Fibroblast of skin of right quadriceps (primary cell): ENCODE data around the gene ANLN.
"Not testable (repeated sequence)": the region's sequence is repeated elsewhere in the genome, so short reads cannot be mapped to it uniquely, and the experiment has no call there.

Experiments
- DNase-seq: peaks from one replicate; pipeline ENCODE4 v3.0.0-alpha.2; 2013

ANLN gene

DNA sequence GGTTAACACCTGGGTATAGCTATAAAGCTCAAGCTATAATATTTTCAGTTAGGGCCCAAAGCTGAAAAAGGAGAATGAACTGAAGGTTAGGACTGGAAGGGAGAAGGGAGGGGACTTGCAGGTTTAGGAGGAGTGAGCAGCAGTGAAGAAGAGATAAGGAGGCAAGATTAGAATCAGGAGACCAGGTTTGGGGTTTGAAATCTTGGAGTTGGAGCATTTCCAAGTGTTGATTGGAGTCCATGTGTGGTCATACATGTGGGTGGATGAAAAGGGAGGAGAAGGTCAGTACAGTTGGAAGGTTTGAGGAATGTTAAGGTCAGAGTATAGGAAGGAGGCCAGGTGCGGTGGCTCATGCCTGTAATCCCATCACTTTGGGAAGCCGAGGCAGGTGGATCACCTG is 8.6 kb upstream of the ANLN start:
- DNase-seq = no peak

DNA sequence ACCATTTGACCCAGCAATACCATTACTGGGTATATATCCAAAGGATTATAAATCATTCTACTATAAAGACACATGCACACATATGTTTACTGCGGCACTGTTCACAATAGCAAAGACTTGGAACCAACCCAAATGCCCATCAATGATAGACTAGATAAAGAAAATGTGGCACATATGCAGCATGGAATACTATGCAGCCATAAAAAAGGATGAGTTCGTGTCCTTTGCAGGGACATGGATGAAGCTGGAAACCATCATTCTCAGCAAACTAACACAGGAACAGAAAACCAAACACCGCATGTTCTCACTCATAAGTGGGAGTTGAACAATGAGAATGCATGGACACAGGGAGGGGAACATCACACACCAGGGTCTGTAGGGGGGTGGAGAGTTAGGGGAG is 6.4 kb upstream of the ANLN start:
- DNase-seq = not testable (repeated sequence)

DNA sequence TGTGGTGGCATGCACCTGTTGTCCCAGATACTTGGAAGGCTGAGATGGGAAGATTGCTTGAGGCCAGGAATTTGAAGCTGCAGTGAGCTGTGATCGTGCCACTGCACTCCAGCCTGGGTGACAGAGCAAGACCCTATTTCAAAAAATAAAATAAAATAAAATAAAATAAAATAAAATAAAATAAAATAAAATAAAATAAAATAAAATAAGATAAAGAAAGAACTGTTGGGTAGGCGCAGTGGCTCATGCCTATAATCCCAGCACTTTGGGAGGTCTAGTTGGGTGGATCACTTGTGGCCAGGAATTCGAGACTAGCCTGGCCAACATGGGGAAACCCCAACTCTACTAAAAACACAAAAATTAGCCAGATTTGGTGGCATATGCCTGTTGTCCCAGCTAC is 4.0 kb upstream of the ANLN start:
- DNase-seq = not testable (repeated sequence)

DNA sequence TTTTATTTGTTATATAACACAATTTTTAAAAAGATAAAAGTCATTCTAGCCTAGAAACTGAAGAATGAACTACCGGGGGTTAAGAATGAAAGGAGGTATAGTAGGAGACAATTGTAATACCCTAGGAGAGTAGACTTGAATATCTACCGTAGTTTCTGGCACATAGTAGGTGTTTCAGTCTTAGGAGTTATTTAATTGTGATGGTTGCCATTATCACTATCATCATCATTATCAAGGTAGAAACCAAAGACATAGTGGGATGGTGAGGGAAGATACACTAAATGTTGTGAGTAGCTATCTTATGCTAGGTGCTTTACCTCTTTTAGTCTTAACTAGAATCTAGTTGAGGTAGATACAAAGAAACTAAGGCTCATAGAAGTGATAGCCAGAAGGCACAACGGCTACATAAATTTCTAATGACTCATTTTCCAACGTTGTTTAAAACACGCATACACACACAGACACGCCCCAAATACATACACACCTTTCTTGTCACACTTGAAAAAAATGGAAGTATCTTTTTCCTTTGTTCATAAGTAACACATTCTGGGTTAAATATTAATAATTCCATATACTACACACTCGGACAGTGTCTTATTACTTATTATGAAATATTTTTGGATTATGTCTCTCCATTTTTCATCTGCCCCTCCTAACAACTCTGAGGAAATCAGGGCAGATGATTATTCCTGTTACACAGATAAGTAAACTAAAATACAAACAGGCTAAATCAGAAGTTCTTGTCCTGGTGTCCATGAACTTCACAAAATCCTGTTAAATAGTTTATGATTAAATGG is 2.0 kb upstream of the ANLN start:
- no peak for DNase-seq

DNA sequence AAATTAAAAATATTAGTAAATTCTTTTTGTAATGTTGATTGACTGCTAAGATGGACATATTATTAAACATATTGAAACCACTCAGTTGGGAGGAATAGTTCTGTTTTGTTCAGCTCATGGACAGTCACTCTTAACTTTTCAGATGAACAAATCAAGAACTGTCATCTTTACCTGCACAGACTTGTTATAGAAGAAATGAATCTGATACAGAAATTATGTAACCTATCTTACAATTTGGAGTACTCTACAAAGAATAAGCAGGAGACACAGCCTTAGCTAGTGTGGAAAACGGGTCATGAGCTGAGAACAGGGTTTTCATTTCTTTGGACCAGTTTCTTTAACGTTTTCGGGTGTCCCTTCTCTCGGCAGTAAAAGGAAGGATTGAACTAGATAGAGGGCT is 1.2 kb upstream of the ANLN start:
- DNase-seq = no peak

DNA sequence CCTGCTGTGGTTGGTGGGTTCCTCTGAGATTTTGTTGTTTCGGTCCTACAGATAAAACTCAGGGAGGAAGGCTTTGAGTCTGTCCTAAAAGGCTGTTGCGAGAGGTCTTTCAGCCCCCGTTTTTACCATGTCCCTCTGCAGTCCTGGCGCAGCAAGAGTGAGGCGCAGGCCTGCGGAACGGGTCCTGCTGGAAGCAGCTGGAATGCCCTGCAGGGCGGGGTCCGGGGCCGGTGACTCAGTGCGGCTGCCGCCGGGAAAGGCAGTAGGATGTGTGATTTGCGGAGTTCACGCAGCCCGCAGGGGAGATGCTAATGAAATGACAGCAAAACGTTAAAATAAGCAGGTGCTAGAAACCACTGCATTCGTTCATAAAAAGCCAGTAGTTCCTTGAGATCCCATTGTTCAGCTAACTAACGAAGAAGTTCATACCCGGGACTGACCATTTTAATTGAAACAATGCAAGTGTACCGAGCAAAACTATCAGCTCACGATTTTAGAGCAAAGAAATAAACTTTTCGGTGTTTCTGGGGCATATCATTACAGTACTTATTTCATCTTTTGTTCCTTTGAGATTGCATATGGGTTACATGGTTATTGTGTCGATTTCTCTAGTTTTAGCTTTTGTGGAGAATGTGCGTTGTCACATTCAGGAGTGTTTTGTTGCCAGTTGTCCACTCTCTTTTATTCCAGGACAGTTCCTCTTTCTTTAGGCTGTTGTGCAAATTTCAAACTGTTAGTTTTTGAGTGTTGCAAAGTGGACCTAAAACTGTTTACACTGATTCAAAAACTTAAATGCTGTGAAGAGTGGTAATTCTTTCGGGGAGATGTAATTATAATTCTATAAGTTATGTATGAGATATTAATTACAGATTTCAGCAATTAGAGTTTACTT is 783 bp downstream of the ANLN start:
- peak; percentile 85 for DNase-seq

DNA sequence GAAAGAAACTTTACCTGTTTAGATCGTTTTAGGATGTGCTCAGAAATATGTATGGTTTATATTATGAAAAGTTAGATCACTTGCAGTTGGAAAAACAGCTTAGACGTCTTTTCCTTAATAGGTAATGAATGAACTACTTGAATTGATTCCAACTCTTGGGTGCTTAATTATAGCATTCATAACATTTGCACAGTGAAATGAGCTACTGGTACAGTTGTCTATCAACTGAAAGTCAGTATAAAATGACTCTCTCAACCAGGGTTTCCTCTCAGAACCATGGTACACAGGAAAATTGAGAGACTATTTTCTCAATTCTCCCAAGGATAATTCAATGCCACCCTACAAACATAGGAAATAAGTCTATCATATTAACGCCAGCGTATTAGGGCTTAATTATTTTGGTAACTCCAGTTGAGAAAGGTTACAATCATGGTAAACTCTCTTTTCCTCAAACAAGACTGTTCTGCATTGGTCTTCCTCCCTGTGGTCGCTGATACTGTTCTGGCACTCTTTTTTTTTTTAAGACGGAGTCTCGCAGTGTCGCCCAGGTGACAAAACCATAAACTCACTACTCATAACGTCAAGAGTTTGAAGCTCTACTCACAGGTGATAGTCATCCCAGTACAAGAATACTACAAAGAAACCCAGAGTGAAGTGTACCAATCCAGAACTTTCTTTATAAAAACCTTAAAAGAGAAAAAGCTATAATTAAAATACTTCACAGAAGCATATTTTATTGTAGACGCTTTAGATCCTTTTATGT is 2.0 kb downstream of the ANLN start:
- DNase-seq = peak; percentile 37

DNA sequence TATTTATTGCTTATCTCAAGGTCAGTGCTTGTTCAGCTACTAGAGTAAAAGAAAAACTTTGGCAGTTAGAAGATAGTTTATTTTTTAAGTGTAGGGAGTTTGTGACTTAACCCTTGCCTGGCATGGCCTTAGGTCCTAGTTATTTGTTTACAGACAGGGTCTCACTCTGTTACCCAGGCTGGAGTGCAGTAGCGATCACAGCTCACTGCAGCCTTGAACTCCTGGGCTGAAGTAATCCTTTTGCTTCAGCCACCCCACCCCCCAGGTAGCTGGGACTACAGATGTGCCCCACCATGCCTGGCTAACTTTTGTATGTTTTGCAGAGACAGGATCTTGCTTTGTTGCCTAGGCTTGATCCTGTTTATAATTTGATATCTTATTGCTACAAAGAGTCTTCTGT is 4.2 kb downstream of the ANLN start:
- DNase-seq = no peak

DNA sequence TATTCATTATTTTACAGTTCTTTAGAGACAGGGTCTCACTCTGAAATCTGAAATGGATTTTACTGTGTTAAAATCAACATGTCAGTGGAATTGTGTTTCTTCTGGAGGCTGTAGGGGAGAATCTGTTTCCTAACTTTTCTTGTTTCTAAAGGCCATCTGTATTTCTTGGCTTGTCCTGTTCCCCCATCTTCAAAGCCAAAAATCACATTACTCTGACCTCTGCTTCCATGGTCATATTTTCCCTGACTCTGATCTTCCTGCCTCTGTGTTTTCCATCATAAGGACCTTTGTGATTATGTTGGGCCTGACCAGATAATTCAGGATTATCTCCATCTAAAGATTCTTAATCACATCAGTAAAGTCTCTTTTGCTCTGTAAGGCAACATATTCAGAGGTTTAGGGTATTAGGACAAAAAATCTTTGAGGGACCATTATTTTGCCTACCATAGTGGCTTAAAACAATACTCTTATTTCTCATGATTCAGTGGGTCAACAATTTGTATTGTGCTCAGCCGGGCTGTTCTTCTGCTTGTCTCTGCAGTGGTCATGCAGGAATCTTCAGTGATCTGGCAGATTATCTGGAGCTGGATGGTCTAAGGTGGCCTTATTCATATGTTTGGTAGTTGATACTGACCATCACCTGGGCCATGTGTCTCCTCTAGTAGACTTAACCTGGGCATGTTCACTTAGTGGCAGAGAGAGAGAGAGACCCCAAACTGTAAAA is 5.7 kb downstream of the ANLN start:
- no peak for DNase-seq

DNA sequence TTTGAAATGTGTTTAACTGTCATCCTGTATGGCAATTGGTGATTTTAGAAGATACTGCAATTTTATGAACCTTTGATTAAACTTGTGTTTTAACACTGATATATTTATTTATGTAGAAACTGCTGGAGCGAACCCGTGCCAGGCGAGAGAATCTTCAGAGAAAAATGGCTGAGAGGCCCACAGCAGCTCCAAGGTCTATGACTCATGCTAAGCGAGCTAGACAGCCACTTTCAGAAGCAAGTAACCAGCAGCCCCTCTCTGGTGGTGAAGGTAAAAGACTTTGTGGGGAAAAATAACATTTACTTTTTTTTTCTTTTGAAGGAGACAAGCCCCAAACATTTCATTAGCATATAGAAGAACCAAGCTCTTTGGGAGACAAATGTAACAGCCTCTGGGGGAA is 6.5 kb downstream of the ANLN start:
- peak; percentile 36 for DNase-seq

DNA sequence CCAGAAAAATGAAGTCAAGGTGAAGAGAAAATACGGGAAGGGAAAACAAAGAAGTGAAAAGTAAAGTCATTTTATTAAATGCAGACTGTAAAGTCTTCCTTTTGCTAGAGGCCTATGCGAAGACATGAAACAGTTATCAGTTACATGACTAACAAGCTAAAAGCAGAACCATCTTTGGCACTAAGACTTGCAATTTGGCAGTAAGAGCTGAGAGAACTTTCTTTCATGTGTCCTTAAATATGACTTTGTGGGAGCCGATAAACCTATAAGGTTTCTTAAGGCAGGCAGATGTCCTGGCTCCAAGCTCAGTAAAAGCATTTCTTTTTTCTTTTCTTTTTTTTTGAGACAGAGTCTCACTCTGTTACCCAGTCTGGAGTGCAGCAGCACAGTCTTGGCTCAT is 10.4 kb downstream of the ANLN start:
- no peak for DNase-seq

DNA sequence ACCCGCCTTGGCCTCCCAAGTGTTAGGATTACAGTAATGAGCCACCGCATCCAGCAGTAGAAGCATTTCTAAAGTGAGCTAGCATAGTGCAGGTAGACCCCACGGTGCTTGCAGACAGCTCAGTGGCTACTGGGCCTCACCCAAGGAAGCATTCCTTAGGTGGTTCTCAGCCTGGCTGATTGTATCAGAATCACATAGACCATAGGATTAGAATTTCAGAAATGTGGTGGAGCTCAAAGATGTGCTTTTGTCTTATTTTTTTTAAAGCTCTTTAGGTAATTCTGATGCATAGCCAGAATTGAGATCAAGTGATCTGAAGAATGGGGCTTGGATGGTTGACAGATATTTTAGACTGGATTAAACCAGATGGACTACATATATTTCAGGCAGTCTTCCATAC is 10.9 kb downstream of the ANLN start:
- DNase-seq = peak; percentile 33

DNA sequence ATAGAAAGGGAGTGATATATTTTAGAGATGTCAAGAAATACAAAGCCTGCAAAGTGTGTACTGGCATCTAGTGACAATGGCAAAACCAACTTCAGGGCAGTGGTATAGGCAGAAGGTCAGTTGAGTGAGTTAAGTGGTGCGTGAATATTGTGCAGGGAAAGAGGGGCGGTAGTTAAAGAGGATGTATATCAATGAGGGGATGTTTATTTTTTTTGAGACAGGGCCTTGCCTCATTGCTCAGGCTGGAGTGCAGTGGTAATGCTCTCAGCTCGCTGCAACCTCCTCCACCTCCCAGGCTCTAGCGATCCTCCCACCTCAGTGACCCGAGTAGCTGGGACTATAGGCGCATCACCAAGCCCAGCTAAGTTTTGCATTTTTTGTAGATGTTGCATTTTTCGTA is 13.8 kb downstream of the ANLN start:
- DNase-seq = no peak

DNA sequence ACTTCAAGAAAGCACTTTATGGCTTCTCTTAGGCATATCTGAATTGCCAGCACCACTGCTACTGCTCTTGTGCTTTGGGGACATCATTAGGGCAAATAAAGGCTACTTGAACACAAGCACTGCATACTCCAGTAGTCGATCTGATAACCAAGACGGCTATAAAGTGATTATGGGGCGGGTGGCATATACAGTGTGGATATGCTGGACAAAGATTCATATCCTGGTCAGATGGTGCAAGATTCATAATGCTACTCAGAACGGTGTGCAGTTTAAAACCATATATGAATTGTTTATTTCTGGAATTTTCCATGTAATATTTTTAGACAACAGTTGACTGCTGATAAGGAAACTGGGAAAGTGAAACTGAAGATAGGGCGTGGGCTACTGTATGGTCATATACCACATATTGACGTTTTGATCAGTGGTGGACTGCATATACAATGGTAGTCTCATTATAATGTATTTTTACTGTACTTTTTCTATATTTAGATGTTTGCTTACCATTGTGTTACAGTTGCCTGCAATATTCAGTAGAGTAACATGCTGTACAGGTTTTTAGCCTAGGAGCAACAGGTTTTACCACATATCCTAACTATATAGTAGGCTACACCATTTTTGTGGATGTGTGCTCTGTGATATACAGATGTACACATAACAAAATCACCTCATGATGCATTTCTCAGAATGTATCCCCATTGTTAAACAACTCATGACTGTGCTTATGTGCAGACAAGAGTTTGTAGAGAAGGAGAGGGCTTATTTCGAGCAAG is 15.2 kb downstream of the ANLN start:
- no peak for DNase-seq

DNA sequence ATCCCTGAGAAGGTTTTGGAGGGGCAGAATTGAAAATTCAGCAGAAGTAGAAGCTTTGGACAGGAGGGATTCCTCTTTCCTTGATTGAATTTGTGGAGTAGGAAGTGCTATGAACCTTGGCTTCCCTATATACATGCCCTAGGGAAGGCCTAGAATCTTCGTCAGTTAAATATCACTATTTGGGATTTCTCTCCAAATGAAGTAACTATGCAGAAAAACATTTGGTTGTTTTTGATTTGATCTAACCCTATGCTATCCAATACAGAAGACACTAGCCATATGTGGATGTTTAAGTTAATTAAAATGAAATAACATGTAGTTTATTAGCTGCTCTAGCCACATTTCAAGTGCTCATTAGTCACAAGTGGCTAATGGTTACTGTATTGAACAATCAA is 15.7 kb downstream of the ANLN start:
- no peak for DNase-seq

DNA sequence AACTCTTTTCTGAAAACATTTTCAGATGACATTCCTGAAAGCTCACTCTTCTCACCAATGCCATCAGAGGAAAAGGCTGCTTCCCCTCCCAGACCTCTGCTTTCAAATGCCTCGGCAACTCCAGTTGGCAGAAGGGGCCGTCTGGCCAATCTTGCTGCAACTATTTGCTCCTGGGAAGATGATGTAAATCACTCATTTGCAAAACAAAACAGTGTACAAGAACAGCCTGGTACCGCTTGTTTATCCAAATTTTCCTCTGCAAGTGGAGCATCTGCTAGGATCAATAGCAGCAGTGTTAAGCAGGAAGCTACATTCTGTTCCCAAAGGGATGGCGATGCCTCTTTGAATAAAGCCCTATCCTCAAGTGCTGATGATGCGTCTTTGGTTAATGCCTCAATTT is 16.5 kb downstream of the ANLN start:
- DNase-seq = no peak

DNA sequence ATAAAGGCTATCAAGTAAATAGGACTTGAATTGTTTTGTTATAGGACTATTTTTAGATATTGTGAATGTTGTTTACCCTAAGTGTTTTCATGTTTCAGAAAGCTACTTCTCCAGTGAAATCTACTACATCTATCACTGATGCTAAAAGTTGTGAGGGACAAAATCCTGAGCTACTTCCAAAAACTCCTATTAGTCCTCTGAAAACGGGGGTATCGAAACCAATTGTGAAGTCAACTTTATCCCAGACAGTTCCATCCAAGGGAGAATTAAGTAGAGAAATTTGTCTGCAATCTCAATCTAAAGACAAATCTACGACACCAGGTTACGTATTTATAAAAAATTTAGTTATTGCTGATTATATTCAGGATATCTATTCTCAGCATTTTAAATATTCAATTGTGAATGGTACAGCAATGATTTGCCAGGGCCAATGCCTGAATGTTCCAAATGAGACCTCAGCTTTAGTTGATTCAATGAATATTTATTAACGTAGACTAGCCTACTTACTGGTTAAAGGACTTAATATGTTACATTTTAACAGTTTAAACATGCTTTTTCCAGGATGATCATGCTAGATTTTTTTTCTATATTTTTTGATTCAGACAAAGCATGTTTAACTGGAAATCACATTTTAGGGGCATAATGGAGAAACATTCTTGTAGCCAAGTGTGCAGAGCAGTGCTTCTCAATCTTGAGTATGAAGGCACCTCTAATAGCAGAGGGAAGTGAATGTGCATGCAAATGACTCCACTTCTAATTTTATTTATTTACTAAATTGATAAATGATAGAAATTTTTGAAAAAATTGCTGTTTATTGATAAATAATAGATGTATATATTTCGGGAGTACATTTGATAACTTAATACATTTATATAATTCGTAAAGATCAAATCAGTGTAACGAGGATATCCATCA is 18.2 kb downstream of the ANLN start:
- no peak for DNase-seq

DNA sequence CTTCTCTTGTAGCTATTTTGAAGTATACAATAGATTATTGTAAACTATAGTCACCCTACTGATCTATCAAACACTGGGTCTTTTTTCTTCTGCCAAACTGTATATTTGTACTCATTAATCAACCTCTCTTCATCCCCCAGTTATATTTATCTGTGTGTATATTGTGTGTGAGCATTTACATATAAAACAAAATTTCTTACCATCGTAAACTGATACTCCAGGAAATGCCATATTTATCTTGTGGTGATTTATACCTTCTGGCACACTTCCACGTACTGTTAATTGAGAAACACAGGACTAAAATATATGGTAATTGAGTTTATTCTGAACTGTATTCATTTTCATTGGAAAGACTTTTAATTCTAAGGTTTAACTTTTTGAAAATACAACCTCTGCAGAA is 18.9 kb downstream of the ANLN start:
- peak; percentile 20 for DNase-seq

DNA sequence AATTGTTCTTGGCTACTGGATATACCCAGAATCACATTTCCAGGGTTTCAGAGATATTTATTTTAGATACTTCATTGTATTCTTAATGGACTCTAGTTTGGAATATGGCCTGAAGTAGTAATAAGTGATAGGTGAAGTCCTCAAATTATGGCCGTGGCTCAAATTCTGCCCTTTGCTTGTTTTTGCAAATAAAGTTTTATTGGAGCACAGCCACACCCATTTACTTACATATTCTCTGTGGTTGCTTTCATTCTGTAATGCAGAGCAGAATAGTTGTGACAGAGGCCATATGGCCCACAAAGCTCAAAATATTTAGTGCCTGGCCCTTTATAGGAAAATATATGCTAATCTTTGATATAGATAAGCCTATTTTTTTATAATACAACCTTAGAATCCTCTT is 19.5 kb downstream of the ANLN start:
- DNase-seq = no peak

DNA sequence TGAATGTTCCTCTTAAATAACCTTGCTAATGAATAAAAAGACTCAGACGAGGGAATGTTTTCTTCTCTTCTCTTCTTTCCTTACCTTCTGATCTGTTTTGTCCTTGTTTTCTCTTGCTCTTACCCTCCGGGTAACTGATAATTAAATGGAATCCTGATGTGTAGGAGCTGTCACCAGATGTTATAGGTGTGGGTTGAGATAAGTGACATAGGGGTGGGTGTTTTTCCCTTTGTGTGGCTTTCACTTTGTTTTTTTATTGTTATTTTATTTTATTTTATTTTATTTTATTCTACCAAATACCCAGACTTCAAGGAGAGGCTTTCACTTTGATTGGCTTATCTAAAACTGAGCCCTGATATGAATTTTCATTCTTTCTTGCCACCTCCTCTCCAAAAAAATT is 25.5 kb downstream of the ANLN start:
- no peak for DNase-seq

DNA sequence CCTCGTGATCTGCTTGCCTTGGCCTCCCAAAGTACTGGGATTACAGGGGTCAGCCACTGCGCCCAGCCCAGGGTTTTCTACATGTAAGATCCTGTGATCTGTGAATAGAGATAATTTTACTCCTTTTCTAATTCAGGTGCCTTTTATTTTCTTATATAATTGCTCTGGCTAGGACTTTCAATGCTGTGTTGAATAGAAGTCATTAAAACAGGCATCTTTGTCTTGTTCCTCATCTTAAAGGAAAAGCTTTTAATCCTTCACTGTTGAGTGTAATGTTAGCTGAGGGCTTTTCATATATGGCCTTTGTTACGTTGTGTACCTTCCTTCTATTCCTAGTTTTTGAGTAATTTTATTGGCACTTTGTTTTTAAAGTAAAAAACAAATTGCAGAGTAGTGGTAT is 26.6 kb downstream of the ANLN start:
- no peak for DNase-seq
